IMR-90 (cell line): Measurements from ENCODE around the gene ELL2. TPM values are rescaled to one million over a fixed set of nuclear protein-coding genes. Genes with fewer than 3 reads are reported as not detected.
"Not testable (repeated sequence)": the region's sequence is repeated elsewhere in the genome, so short reads cannot be mapped to it uniquely, and the experiment has no call there.

ENCODE experiments used
- ATAC-seq: fragments of 200-7000 bp; cut with Tn5 transposase; 2 replicates; pipeline ENCODE4 v1.9.1; 2020; ENCODE audit warnings: low read depth, mild to moderate bottlenecking, moderate library complexity
- BruUV-seq: library from RNA; stranded (reverse); fragments of 400-500 nt; replicated peaks from 2 replicates; lab custom pipeline; 2021; lab: Mats Ljungman, UMichigan
- CTCF ChIA-PET: fragments of 300-600 bp; formaldehyde crosslinking; extraction: SDS; loops from one replicate; lab custom pipeline; 2021; ENCODE audit warnings: antibody characterized with exemption; lab: Yijun Ruan, JAX
- POLR2A ChIA-PET: fragments of 300-600 bp; sonication (Branson Sonifier 250); formaldehyde crosslinking; loops from one replicate; lab custom pipeline; 2022; ENCODE audit warnings: antibody characterized with exemption; ENCODE audit not compliant: unreplicated experiment; lab: Charles Lee
- DNase-seq: peaks from one replicate; pipeline ENCODE4 v3.0.0; 2013
- H2AFZ ChIP-seq: replicated peaks from 2 replicates; pipeline ENCODE3; 2013; ENCODE audit warnings: low read length, mild to moderate bottlenecking; ENCODE audit not compliant: poor library complexity
- H2AK5ac ChIP-seq: 2 replicates; pipeline ENCODE4 v1.6.1; 2013; ENCODE audit warnings: low read depth, low read length, inconsistent platforms
- H2AK9ac ChIP-seq: replicated peaks from 2 replicates; pipeline ENCODE3; 2013; ENCODE audit warnings: mild to moderate bottlenecking, low read depth, low read length, moderate library complexity; ENCODE audit not compliant: poor library complexity
- H2BK120ac ChIP-seq: 2 replicates; pipeline ENCODE4 v1.6.1; 2013; ENCODE audit warnings: low read depth, low read length, inconsistent platforms
- H2BK15ac ChIP-seq: 3 replicates; pipeline ENCODE4 v1.6.1; 2013; ENCODE audit warnings: low read depth, low read length, inconsistent platforms
- H2BK20ac ChIP-seq: 2 replicates; pipeline ENCODE4 v1.6.1; 2013; ENCODE audit warnings: low read depth, mild to moderate bottlenecking, inconsistent platforms, low read length, moderate library complexity
- H2BK5ac ChIP-seq: 2 replicates; pipeline ENCODE4 v1.6.1; 2013; ENCODE audit warnings: mild to moderate bottlenecking, low read depth, low read length, inconsistent platforms; ENCODE audit not compliant: poor library complexity, severe bottlenecking
- H3K14ac ChIP-seq: replicated peaks from 2 replicates; pipeline ENCODE4 v1.6.1; 2013; ENCODE audit warnings: low read depth, low read length, inconsistent platforms
- H3K18ac ChIP-seq: 2 replicates; pipeline ENCODE4 v1.6.1; 2013; ENCODE audit warnings: low read depth, low read length, control low read depth
- H3K23ac ChIP-seq: 2 replicates; pipeline ENCODE4 v1.6.1; 2013; ENCODE audit warnings: low read depth, low read length, inconsistent platforms
- H3K27ac ChIP-seq: 2 replicates; pipeline ENCODE4 v1.5.1; 2013; ENCODE audit warnings: mild to moderate bottlenecking, control low read depth, low read length; ENCODE audit not compliant: insufficient read depth
- H3K27me3 ChIP-seq: 2 replicates; pipeline ENCODE4 v1.6.1; 2013; ENCODE audit warnings: low read length; ENCODE audit not compliant: control insufficient read depth, insufficient read depth
- H3K36me3 ChIP-seq: 2 replicates; pipeline ENCODE4 v1.6.1; 2013; ENCODE audit warnings: low read length, mixed read lengths; ENCODE audit not compliant: control insufficient read depth, insufficient read depth
- H3K4ac ChIP-seq: 2 replicates; pipeline ENCODE4 v1.6.1; 2013; ENCODE audit warnings: low read depth, low read length, inconsistent platforms
- H3K4me1 ChIP-seq: 2 replicates; pipeline ENCODE4 v1.6.1; 2013; ENCODE audit warnings: low read length, mixed read lengths; ENCODE audit not compliant: control insufficient read depth, insufficient read depth
- H3K4me2 ChIP-seq: 2 replicates; pipeline ENCODE4 v1.6.1; 2013; ENCODE audit warnings: low read depth, mild to moderate bottlenecking, control low read depth, low read length, moderate library complexity
- H3K4me3 ChIP-seq: 2 replicates; pipeline ENCODE4 v1.5.1; 2013; ENCODE audit warnings: low read depth, mild to moderate bottlenecking, control low read depth, low read length, moderate library complexity; ENCODE audit not compliant: insufficient read depth
- H3K56ac ChIP-seq: 2 replicates; pipeline ENCODE4 v1.6.1; 2013; ENCODE audit warnings: low read length, inconsistent platforms; ENCODE audit not compliant: insufficient read depth; ENCODE audit errors: extremely low read depth
- H3K79me1 ChIP-seq, 2 experiments: 2 replicates each; pipeline ENCODE4 v1.6.1; 2013; ENCODE audit warnings: low read length in 2 of 2, inconsistent platforms in 1 of 2, low read depth in 1 of 2
- H3K9ac ChIP-seq: 2 replicates; pipeline ENCODE4 v1.6.1; 2013; ENCODE audit warnings: low read depth, low read length, control low read depth
- H3K9me1 ChIP-seq: 2 replicates; pipeline ENCODE4 v1.6.1; 2013; ENCODE audit warnings: low read length, inconsistent platforms; ENCODE audit not compliant: insufficient read depth
- H3K9me3 ChIP-seq: 2 replicates; pipeline ENCODE4 v1.6.1; 2013; ENCODE audit warnings: low read length; ENCODE audit not compliant: control insufficient read depth, insufficient read depth
- H4K20me1 ChIP-seq: 2 replicates; pipeline ENCODE4 v1.6.1; 2013; ENCODE audit warnings: low read length, inconsistent platforms; ENCODE audit not compliant: insufficient read depth
- H4K5ac ChIP-seq: 2 replicates; pipeline ENCODE4 v1.6.1; 2013; ENCODE audit warnings: mild to moderate bottlenecking, low read depth, low read length, control low read depth
- H4K8ac ChIP-seq, 2 experiments: 2 replicates each; pipeline ENCODE4 v1.6.1; 2013; ENCODE audit warnings: low read depth in 2 of 2, low read length in 2 of 2, control low read depth in 1 of 2, inconsistent platforms in 1 of 2
- H4K91ac ChIP-seq: 2 replicates; pipeline ENCODE4 v1.6.1; 2013; ENCODE audit warnings: low read depth, low read length, inconsistent platforms; ENCODE audit not compliant: insufficient read depth
- WGBS, 2 experiments: methylation state at CpG; one replicate each; pipeline versions ENCODE4 v1.1.5 to v1.1.7; 2013; ENCODE audit warnings: missing lambda C conversion rate in 2 of 2; ENCODE audit not compliant: insufficient read length in 1 of 2; ENCODE audit errors: extremely low coverage in 2 of 2; 5-methylcytosine and 5-hydroxymethylcytosine counted together
- dilution Hi-C: fragments of 300-500 bp; cut with HindIII; formaldehyde crosslinking; loops from one replicate; pipeline ENCODE4 v1.14.3; 2018; ENCODE audit warnings: low sequenced_read_pairs; ENCODE audit not compliant: unreplicated experiment
- in situ Hi-C: fragments of 300-500 bp; cut with MboI; formaldehyde crosslinking; loops from 3 replicates; pipeline ENCODE4 v1.14.3; 2019; ENCODE audit warnings: low sequenced_read_pairs, inconsistent platforms, mixed read lengths
- intact Hi-C: fragments of 100-400 bp; cut with micrococcal nuclease; formaldehyde crosslinking; loops from 2 replicates; pipeline ENCODE4 v1.10.0; 2022
- polyA plus RNA-seq, 3 experiments: library from polyadenylated mRNA; depleted of rRNA; stranded (reverse); fragments of >200 nt; gene quantifications; 2 replicates each; pipeline ENCODE4 v1.2.3, GENCODE V29; 2012; ENCODE audit warnings: low replicate concordance in 1 of 3
- total RNA-seq: library from RNA; depleted of rRNA; stranded (reverse); fragments of >200 nt; gene quantifications from 2 replicates; pipeline ENCODE4 v1.2.3, GENCODE V29; 2012

Gene ELL2
- total and polyA plus RNA-seq, 2 of the 4 experiments (the other 2 are of a cell fraction): 61.4 to 92.5 TPM

DNA sequence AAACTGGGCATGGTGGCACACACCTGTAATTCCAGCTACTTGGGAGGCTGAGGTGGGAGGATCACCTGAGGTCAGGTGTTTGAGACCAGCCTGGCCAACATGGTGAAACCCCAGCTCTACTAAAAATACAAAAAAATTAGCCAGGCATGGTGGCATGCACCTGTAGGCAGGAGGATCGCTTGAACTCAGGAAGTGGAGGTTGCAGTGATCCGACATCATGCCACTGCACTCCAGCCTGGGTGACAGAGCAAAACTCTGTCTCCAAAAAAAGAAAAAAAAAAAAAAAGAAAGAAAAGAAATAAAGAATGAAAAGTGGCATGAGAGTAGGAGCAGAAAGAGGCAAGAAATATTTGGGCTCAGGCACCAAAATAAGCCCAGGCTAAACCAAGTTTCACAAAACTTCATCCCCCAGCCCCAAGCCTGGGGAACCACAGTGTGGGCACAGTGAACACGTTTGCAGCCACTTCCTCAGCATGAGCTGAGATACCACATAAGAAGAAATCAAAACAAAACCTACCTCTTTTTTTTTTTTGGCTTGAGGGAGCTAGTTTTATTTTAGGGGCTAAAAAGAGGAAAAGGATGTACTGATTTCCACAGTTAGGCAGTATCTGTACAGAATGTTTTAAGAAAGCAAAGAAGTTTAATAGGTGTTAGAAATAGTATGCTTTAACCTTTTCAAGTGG is 92.3 kb downstream of the ELL2 start:
- dilution Hi-C loops, intact Hi-C loops, POLR2A ChIA-PET, H3K27me3 ChIP-seq, H2AFZ ChIP-seq, H3K56ac ChIP-seq, in situ Hi-C loops, H3K36me3 ChIP-seq, H2AK9ac ChIP-seq, H3K9me3 ChIP-seq, H4K5ac ChIP-seq, ATAC-seq, H2BK15ac ChIP-seq, H2BK5ac ChIP-seq, DNase-seq, H3K9ac ChIP-seq, H4K20me1 ChIP-seq, BruUV-seq, H3K4me3 ChIP-seq, H3K4me2 ChIP-seq: not testable (repeated sequence)
- peaks cover 4 to 13% of the 10 kb centered on the region in 2 experiments for H3K79me1 ChIP-seq
- H3K27ac ChIP-seq: peak overlapping the region; percentile 43; the same call in 1 of the 2 replicates
- peak overlapping the region; percentile 48; the same call in 1 of the 2 replicates for H2BK20ac ChIP-seq
- H3K9me1 ChIP-seq: peaks cover 15% of the 10 kb centered on the region
- H4K8ac ChIP-seq: peak overlapping the region in 1 of 2 experiments; percentile 62; a peak in 1 of 4 replicates
- H2BK120ac ChIP-seq: peak overlapping the region; percentile 78; the same call in 1 of the 2 replicates
- peak overlapping the region; percentile 18; the same call in 1 of the 2 replicates for H3K18ac ChIP-seq
- 0 out of 2 replicates have a peak overlapping the region, but pooled peaks have one; percentile 6 for H4K91ac ChIP-seq
- peak overlapping the region; percentile 85 for H2AK5ac ChIP-seq
- peak overlapping the region; percentile 60; the same call in 1 of the 2 replicates for H3K23ac ChIP-seq
- peak overlapping the region; percentile 35; the same call in 1 of the 2 replicates for H3K4ac ChIP-seq
- peak overlapping the region; percentile 70; the same call in 1 of the 2 replicates for H3K14ac ChIP-seq
- H3K4me1 ChIP-seq: peaks cover 17% of the 10 kb centered on the region
- CTCF ChIA-PET: interaction anchor here (0.5 to 0.8 kb wide), 3 partner anchors 11 to 328 kb away, joined by 3 to 5 read pairs (median 3); no protein-coding TSS in a partner anchor
- no CpG with 5 or more reads among the region's 3 CpGs for WGBS, 2 experiments
